Midbrain (tissue), 1 donor: ENCODE results near the gene DGCR6L.
A peak's percentile ranks its signal among the peaks of the same experiment; 100 is the strongest.
"Not testable (repeated sequence)": the region's sequence is repeated elsewhere in the genome, so short reads cannot be mapped to it uniquely, and the experiment has no call there.

Experiments used
- DNase-seq: peaks from one replicate; lab custom pipeline; 2025; lab: John Stamatoyannopoulos, UW

Gene DGCR6L

GRCh38 chr22:20275325-20275724, 44.5 kb downstream of the DGCR6L start:
- not testable (repeated sequence) for DNase-seq

GRCh38 chr22:20274374-20274773, 45.5 kb downstream of the DGCR6L start:
- not testable (repeated sequence) for DNase-seq

GRCh38 chr22:20273758-20274181, 46.1 kb downstream of the DGCR6L start:
- no peak for DNase-seq

- DNase-seq, result no peak
Measured at GRCh38 chr22:20272700-20273099, 47.2 kb downstream of the DGCR6L start.

GRCh38 chr22:20272174-20272573, 47.7 kb downstream of the DGCR6L start:
- DNase-seq, result no peak

- DNase-seq, result no peak
Measured at GRCh38 chr22:20271114-20271994, 48.5 kb downstream of the DGCR6L start.

GRCh38 chr22:20270190-20271113, 49.4 kb downstream of the DGCR6L start:
- not testable (repeated sequence) for DNase-seq

- not testable (repeated sequence) for DNase-seq
Measured at GRCh38 chr22:20269673-20270072, 50.2 kb downstream of the DGCR6L start.

- not testable (repeated sequence) for DNase-seq
Measured at GRCh38 chr22:20269201-20269600, 50.7 kb downstream of the DGCR6L start.

GRCh38 chr22:20268279-20269012, 51.4 kb downstream of the DGCR6L start, which contains the start of gene RTN4R:
RTN4R (minus strand) TSS chr22:20268318; CDS start chr22:20268092, 226 bp downstream.
- peak; percentile 36 for DNase-seq

- DNase-seq, result no peak
Measured at GRCh38 chr22:20267441-20268278, 52.2 kb downstream of the DGCR6L start.

- not testable (repeated sequence) for DNase-seq
Measured at GRCh38 chr22:20266667-20267440, 53.0 kb downstream of the DGCR6L start.

- DNase-seq, result not testable (repeated sequence)
Measured at GRCh38 chr22:20265772-20266666, 53.8 kb downstream of the DGCR6L start.

- peak; percentile 38 for DNase-seq
Measured at GRCh38 chr22:20264614-20265452, 55.0 kb downstream of the DGCR6L start.
